ENCODE results near the gene TREML4.
A peak's percentile ranks its signal among the peaks of the same experiment; 100 is the strongest.

Gene TREML4

GRCh38 chr6:41200901-41201763 lies 27.0 kb upstream of the TREML4 start, which contains the start of gene TREML2:
Gene TREML2, minus strand, starts transcription at chr6:41201149. Its CDS starts 141 bp downstream, at chr6:41201008.
- DNase-seq: peak; percentile 82
- in situ Hi-C loops (cut with MboI; ENCODE audit: low pct_unique_long_range_greater_than_20kb, low sequenced_read_pairs): no loop called here

GRCh38 chr6:41201764-41202173 lies 26.4 kb upstream of the TREML4 start:
- in situ Hi-C loops (cut with MboI; ENCODE audit: low pct_unique_long_range_greater_than_20kb, low sequenced_read_pairs): no loop called here
- DNase-seq: peak; percentile 38

GRCh38 chr6:41204156-41204555 lies 24.0 kb upstream of the TREML4 start:
- in situ Hi-C loops (cut with MboI; ENCODE audit: low pct_unique_long_range_greater_than_20kb, low sequenced_read_pairs): no loop called here

GRCh38 chr6:41208439-41209106 lies 19.6 kb upstream of the TREML4 start:
- in situ Hi-C loops (cut with MboI; ENCODE audit: low pct_unique_long_range_greater_than_20kb, low sequenced_read_pairs): no loop called here
- DNase-seq: no peak

More at GRCh38 chr6:41204156-41204555, 24.0 kb upstream of the TREML4 start:
- DNase-seq: no peak

- in situ Hi-C loops (cut with MboI; ENCODE audit: low pct_unique_long_range_greater_than_20kb, low sequenced_read_pairs): no loop called here
Observed at GRCh38 chr6:41209547-41210320, 18.4 kb upstream of the TREML4 start.

GRCh38 chr6:41214559-41215238 lies 13.4 kb upstream of the TREML4 start:
- DNase-seq: no peak
- in situ Hi-C loops (cut with MboI; ENCODE audit: low pct_unique_long_range_greater_than_20kb, low sequenced_read_pairs): no loop called here

More at GRCh38 chr6:41209547-41210320, 18.4 kb upstream of the TREML4 start:
- no peak for DNase-seq

- no peak for DNase-seq
- in situ Hi-C loops (cut with MboI; ENCODE audit: low pct_unique_long_range_greater_than_20kb, low sequenced_read_pairs): no loop called here
Observed at GRCh38 chr6:41215777-41216176, 12.4 kb upstream of the TREML4 start.

GRCh38 chr6:41216616-41217015 lies 11.5 kb upstream of the TREML4 start:
- in situ Hi-C loops (cut with MboI; ENCODE audit: low pct_unique_long_range_greater_than_20kb, low sequenced_read_pairs): no loop called here
- DNase-seq: no peak

GRCh38 chr6:41222045-41222444 lies 6.1 kb upstream of the TREML4 start:
- in situ Hi-C loops (cut with MboI; ENCODE audit: low pct_unique_long_range_greater_than_20kb, low sequenced_read_pairs): no loop called here
- no peak for DNase-seq

- in situ Hi-C loops (cut with MboI; ENCODE audit: low pct_unique_long_range_greater_than_20kb, low sequenced_read_pairs): no loop called here
- DNase-seq: no peak
Observed at GRCh38 chr6:41222513-41222912, 5.6 kb upstream of the TREML4 start.

GRCh38 chr6:41224800-41225199 lies 3.3 kb upstream of the TREML4 start:
- in situ Hi-C loops (cut with MboI; ENCODE audit: low pct_unique_long_range_greater_than_20kb, low sequenced_read_pairs): no loop called here
- no peak for DNase-seq

- in situ Hi-C loops (cut with MboI; ENCODE audit: low pct_unique_long_range_greater_than_20kb, low sequenced_read_pairs): no loop called here
Observed at GRCh38 chr6:41226752-41227151, 1.4 kb upstream of the TREML4 start.

GRCh38 chr6:41228616-41229015 lies 467 bp downstream of the TREML4 start:
- no peak for DNase-seq

More at GRCh38 chr6:41226752-41227151, 1.4 kb upstream of the TREML4 start:
- DNase-seq: no peak

GRCh38 chr6:41229721-41230120 lies 1.6 kb downstream of the TREML4 start:
- in situ Hi-C loops (cut with MboI; ENCODE audit: low pct_unique_long_range_greater_than_20kb, low sequenced_read_pairs): no loop called here
- DNase-seq: no peak

More at GRCh38 chr6:41228616-41229015, 467 bp downstream of the TREML4 start:
- in situ Hi-C loops (cut with MboI; ENCODE audit: low pct_unique_long_range_greater_than_20kb, low sequenced_read_pairs): no loop called here

GRCh38 chr6:41231246-41231645 lies 3.1 kb downstream of the TREML4 start:
- in situ Hi-C loops (cut with MboI; ENCODE audit: low pct_unique_long_range_greater_than_20kb, low sequenced_read_pairs): no loop called here
- DNase-seq: no peak

GRCh38 chr6:41232667-41233066 lies 4.5 kb downstream of the TREML4 start:
- in situ Hi-C loops (cut with MboI; ENCODE audit: low pct_unique_long_range_greater_than_20kb, low sequenced_read_pairs): no loop called here
- no peak for DNase-seq

GRCh38 chr6:41236276-41236675 lies 8.1 kb downstream of the TREML4 start:
- DNase-seq: no peak
- in situ Hi-C loops (cut with MboI; ENCODE audit: low pct_unique_long_range_greater_than_20kb, low sequenced_read_pairs): no loop called here

- no peak for DNase-seq
- in situ Hi-C loops (cut with MboI; ENCODE audit: low pct_unique_long_range_greater_than_20kb, low sequenced_read_pairs): no loop called here
Observed at GRCh38 chr6:41237128-41237527, 9.0 kb downstream of the TREML4 start.
